Measurements from ENCODE around the gene UFM1.

DNA sequence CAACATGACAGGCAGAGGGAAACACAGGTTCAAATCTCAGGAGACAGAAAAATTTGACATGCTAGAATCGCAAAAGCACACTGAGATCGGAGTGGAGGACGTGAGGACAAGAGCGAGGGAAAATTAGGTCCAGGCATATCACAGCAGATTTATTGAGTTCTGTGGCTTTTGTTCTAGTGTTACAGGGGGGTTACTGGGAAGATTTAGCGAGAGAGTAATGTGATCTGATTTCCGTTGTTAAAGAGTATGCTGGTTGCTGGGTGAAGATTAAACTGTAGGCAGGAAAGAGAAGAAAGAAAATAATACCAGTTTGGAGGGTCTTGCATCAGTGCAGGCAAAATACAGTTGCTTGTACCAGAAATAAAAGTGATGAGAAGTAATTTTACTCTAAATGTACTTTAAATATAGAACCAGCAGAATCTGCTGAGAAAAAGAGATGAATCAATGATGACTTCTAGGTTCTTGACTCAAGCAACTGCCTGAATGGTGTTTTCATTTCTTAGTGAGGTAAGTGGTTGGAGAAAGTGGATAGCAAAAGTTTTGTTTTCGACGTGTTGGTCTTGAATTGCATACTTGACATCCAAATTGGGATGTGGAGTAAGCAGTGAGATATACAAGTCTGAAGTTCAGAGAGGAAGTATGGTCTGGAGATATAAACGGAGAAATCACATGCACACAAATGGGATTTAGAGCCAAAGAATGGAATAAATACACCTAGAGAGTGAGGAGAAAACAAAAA lies 35.7 kb downstream of the UFM1 start:
- TF ChIP-seq, protein P1, sequence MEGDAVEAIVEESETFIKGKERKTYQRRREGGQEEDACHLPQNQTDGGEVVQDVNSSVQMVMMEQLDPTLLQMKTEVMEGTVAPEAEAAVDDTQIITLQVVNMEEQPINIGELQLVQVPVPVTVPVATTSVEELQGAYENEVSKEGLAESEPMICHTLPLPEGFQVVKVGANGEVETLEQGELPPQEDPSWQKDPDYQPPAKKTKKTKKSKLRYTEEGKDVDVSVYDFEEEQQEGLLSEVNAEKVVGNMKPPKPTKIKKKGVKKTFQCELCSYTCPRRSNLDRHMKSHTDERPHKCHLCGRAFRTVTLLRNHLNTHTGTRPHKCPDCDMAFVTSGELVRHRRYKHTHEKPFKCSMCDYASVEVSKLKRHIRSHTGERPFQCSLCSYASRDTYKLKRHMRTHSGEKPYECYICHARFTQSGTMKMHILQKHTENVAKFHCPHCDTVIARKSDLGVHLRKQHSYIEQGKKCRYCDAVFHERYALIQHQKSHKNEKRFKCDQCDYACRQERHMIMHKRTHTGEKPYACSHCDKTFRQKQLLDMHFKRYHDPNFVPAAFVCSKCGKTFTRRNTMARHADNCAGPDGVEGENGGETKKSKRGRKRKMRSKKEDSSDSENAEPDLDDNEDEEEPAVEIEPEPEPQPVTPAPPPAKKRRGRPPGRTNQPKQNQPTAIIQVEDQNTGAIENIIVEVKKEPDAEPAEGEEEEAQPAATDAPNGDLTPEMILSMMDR (IDR thresholded peaks at IDR 0.05): no peak
- no peak for TF ChIP-seq POLR2A (IDR thresholded peaks at IDR 0.05)

Measured in adrenal gland (tissue), 5 donors.